ENCODE data around the gene M1AP. TPM values are rescaled to one million over a fixed set of nuclear protein-coding genes. Genes with fewer than 3 reads are reported as not detected.

M1AP gene
- total and polyA plus RNA-seq, 7 donors, result 0.16 to 0.60 (median 0.33) TPM; not detected in 3

DNA sequence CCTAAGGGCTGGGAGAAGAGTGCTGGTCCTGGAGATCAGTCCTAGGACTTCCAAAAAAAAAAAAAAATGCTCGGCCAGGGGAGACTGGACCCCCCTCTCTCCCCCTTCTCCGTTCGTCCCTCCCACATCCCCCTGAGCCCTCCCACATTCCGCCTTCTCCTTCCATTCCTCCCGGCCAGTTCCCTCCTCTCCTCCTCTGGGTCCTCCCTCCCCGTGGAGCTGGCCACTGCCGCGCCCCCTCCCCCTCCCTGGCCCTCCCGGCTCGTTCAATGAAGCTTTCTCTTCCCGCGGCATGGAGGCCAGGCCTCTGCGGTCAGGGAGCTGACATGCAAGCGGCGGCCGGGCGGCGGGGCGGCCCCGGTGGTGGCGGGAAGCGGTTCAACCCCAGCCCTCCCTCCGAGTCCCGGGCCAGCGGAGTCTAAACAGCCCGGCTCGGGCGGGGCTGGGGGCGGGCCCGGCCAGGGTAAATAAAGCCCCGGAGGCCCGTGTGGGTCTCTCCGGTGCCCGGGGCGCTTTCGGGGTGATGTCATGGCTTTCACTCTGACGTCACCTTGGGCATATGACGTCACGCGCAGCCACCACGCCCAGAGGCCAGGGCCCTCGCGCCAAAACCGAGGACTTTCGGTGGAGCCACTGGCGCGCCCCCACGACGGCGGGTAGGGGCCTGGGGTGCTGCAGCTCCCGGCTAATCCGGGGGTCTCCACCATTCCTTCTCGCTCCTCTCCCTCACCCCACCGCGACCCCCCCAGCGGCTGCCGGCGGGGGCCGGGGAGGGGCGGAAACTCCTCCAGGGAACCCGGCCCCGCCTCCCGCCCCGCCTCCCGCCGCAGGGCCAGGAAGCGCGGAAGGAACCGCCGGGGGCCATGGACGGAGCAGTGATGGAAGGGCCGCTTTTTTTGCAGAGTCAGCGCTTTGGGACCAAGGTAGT, 94.0 kb downstream of the M1AP start, which contains the start of the genes DOK1 and LOXL3:
Gene DOK1 (plus strand): TSS at position 829 of the 928 bp plus-strand sequence. CDS start 35 bp downstream, at position 864.
Gene LOXL3 (minus strand): TSS at position 51 of the 928 bp plus-strand sequence. CDS start 1,308 bp downstream, outside the sequence.
- peak; percentile 94 for DNase-seq
- 1 to 2% methylated on average over 73 of the region's 73 CpGs for WGBS, 2 donors
- no peaks in the 10 kb centered on the region for H3K36me3 ChIP-seq
- peaks cover 0 to 27% (median 22%) of the 10 kb centered on the region in 4 donors for H3K4me1 ChIP-seq
- H3K27ac ChIP-seq, result peak within 1 kb of the TSS; percentile 88 to 92 (median 89)
- TF ChIP-seq POLR2A (IDR thresholded peaks at IDR 0.05) (peak in 1 of 2 donors; percentile 31), EP300 (IDR thresholded peaks at IDR 0.05) (peak in 1 of 4 donors; percentile 37), POLR2AphosphoS5 (IDR thresholded peaks at IDR 0.05) (peak; percentile 20 to 74 (median 49))
- TF ChIP-seq, protein P1, sequence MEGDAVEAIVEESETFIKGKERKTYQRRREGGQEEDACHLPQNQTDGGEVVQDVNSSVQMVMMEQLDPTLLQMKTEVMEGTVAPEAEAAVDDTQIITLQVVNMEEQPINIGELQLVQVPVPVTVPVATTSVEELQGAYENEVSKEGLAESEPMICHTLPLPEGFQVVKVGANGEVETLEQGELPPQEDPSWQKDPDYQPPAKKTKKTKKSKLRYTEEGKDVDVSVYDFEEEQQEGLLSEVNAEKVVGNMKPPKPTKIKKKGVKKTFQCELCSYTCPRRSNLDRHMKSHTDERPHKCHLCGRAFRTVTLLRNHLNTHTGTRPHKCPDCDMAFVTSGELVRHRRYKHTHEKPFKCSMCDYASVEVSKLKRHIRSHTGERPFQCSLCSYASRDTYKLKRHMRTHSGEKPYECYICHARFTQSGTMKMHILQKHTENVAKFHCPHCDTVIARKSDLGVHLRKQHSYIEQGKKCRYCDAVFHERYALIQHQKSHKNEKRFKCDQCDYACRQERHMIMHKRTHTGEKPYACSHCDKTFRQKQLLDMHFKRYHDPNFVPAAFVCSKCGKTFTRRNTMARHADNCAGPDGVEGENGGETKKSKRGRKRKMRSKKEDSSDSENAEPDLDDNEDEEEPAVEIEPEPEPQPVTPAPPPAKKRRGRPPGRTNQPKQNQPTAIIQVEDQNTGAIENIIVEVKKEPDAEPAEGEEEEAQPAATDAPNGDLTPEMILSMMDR (IDR thresholded peaks at IDR 0.05), result no peak
- no peaks in the 10 kb centered on the region for H3K27me3 ChIP-seq
- intact Hi-C loops (cut with DNase I), result loop anchor here (1.0 to 2.0 kb wide), 4 partner anchors 25 to 71 kb away; partner anchors contain the start of genes AUP1, CCDC142, HTRA2 and PCGF1
- peak within 1 kb of the TSS; percentile 57 to 79 (median 68) for H3K4me3 ChIP-seq
- no peaks in the 10 kb centered on the region for H3K9me3 ChIP-seq

DNA sequence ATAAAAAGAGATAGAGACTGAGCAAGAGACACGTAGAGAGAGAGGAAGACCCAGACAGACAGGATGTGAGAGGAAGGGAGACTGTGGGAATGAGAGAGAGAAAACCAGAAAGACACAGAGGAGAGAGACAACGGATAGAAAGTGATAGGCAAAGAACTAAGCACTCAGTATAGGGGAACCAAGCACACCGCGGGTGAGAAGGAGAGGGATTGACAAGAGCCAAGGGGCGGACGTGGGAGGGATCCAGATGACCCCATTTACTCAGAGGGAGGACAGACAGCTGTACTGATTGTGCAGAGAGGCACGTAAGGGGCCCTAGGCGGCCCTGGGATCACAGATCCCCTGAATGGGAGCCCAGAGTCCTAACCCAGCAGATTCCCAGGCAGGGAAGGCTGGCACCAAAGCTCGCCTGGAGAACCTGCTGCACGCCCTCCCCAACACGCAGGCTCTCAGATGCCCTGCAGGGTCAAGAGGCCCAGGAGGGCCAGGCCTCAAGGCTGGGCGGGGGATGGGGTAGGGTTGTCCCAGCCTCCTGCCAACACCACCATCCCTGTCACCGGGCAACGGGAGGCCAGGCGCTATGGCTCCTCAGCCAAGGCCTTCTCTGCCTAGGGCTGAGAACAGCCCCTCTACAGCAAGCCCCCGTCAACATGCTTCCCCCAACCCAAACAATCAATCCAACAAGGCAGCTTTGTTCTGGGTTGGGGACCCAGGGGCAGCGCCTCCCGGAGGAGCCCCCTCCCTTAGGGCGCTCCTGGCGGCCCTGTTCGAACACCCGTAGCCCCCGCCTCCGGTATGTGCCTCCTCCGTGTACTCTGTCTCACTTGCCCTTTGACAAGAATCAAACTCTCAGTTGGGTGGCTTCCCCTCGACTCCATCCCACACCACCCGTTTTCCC, 95.0 kb downstream of the M1AP start:
- Histone ChIP-seq H3K4me1 (peaks cover 0 to 35% (median 26%) of the 10 kb centered on the region in 4 donors), H3K36me3 (no peaks in the 10 kb centered on the region), H3K4me3 (peak overlapping the region; percentile 57 to 79 (median 68)), H3K27ac (peak overlapping the region; percentile 88 to 92 (median 89)), H3K27me3 (no peaks in the 10 kb centered on the region), H3K9me3 (no peaks in the 10 kb centered on the region)
- WGBS, 2 donors, result 74% methylated on average over 27 of the region's 27 CpGs
- DNase-seq, result peak; percentile 75
- TF ChIP-seq POLR2A (IDR thresholded peaks at IDR 0.05) (no peak), POLR2AphosphoS5 (IDR thresholded peaks at IDR 0.05) (no peak), EP300 (IDR thresholded peaks at IDR 0.05) (no peak)
- TF ChIP-seq, protein P1 (IDR thresholded peaks at IDR 0.05), result no peak
- intact Hi-C loops (cut with DNase I), result no loop called here

DNA sequence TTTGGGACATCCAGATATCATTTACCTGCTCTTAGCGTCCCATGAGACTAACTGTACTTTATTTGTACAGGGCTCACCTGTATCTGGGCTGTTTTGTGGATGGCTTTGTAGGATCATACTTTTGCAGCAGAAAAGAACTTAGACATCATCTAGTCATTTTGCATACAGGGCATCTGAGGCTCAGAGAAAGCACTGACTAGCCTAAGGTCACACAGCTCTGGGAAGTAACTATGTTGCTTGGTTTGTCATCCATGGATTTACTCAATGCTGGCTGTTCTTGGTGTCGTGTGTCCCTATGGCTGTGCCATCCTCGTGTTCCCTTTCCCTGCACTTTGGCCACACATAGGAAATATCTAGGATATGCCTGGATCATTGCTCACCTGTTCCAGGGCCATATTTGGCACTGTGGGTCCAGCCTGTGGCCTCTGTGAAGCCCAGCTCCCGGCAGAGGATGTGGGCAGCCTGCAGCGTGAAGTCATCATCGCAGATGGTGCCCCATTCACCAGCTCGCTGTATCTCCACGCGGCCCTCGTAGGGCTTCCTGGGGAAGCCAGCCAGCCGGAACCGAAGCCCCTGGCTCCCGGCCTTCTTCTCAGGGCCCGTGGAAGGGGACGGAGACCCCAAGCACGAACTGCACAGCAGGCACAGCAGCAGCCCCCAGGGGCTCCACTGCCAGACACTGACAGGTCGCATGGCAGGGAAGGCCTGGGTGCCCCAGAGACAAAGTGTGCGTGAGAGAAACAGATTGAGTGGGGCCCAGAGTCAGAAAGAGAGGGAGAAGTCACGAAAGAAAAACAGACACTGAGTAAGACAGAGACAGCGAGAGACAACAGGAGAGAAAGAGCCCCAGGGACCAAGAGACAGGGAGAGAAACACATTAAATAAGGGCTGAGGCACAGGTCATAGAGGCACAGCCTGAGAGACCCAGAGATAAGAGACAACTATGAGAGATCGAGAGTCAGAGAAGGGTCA, 95.9 kb downstream of the M1AP start:
- peaks cover 0 to 37% (median 26%) of the 10 kb centered on the region in 4 donors for H3K4me1 ChIP-seq
- H3K9me3 ChIP-seq, result no peaks in the 10 kb centered on the region
- WGBS, 2 donors, result 75 to 90% methylated on average over 21 of the region's 21 CpGs
- DNase-seq, result no peak
- no peaks in the 10 kb centered on the region for H3K27me3 ChIP-seq
- intact Hi-C loops (cut with DNase I), result no loop called here
- no peaks in the 10 kb centered on the region for H3K36me3 ChIP-seq
- peak overlapping the region in 2 of 4 donors; percentile 66 to 71 for H3K4me3 ChIP-seq
- no peak for TF ChIP-seq POLR2A (IDR thresholded peaks at IDR 0.05)
- TF ChIP-seq, protein P1 (IDR thresholded peaks at IDR 0.05), result no peak
- no peak for TF ChIP-seq EP300 (IDR thresholded peaks at IDR 0.05)
- TF ChIP-seq POLR2AphosphoS5 (IDR thresholded peaks at IDR 0.05), result no peak
- H3K27ac ChIP-seq, result peak overlapping the region; percentile 88 to 92 (median 89)

All from sigmoid colon (tissue), 7 donors.